LNCAP (cell line): Measurements from ENCODE around the gene PRSS21.

ENCODE experiments used
- CTCF ChIP-seq: fragments of 450-650 bp; IDR thresholded peaks from 2 replicates; pipeline ENCODE4 v1.5.1; 2017; ENCODE audit warnings: mild to moderate bottlenecking

Gene PRSS21

GRCh38 chr16:2856686-2857450 lies 39.8 kb downstream of the PRSS21 start:
- no peak for TF ChIP-seq CTCF

- no peak for TF ChIP-seq CTCF
Measured at GRCh38 chr16:2857451-2858244, 40.6 kb downstream of the PRSS21 start, which contains the start of gene PRSS22. Gene PRSS22, minus strand, starts transcription at chr16:2858170. Its CDS starts 66 bp downstream, at chr16:2858104.

- no peak for TF ChIP-seq CTCF
Measured at GRCh38 chr16:2858245-2859025, 41.4 kb downstream of the PRSS21 start.

GRCh38 chr16:2859686-2860265 lies 42.7 kb downstream of the PRSS21 start:
- TF ChIP-seq CTCF = no peak

- TF ChIP-seq CTCF = no peak
Measured at GRCh38 chr16:2860826-2861567, 44.0 kb downstream of the PRSS21 start.

- no peak for TF ChIP-seq CTCF
Measured at GRCh38 chr16:2865651-2866050, 48.6 kb downstream of the PRSS21 start.

- TF ChIP-seq CTCF = no peak
Measured at GRCh38 chr16:2866431-2866830, 49.4 kb downstream of the PRSS21 start.
